NK-92 (cell line): Measurements from ENCODE around the gene NET1.

Experiments used
- DNase-seq: peaks from one replicate; lab custom pipeline; 2025; ENCODE audit not compliant: unreplicated experiment; lab: John Stamatoyannopoulos, UW

NET1 gene

GRCh38 chr10:5442065-5442989 lies 30.0 kb downstream of the NET1 start:
- no peak for DNase-seq

DNA sequence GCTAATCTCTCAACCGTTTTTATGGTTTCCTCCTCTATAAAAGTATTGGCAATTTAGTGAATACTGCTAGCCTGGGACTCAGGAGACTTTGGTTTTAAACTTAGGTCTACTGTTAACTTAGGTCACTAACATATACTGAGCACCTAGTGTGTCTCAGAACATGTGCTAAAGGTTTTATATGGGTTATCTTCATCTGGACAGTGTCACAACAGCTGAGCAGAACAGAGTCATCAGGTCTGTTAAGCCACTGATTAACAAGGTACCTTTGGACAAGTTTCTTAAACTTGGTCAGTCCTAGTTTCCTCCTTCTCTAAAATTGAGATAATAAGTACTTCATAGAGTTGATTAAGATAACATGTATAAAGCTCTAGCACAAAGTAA lies 30.6 kb downstream of the NET1 start:
- no peak for DNase-seq

DNA sequence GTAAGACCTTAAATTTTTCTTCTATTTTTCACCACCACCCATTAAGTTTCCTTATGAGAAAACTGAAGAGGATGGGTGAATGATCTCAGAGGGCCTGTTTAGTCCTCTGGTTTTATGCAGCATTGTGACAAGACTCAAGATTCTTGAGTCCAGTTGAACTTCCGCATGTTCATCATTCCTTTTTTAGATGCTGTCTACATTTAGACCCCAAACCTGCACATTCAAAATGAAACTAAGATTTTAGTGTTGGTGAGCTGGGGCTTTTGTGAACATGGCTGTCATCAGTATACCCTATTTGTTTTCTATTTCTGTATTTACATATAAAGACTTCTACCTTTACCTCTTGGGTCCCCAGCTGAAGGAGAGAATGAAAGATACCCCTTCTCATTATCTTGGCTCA lies 31.1 kb downstream of the NET1 start:
- DNase-seq = no peak

- DNase-seq = no peak
Measured at GRCh38 chr10:5445006-5445405, 32.6 kb downstream of the NET1 start.

DNA sequence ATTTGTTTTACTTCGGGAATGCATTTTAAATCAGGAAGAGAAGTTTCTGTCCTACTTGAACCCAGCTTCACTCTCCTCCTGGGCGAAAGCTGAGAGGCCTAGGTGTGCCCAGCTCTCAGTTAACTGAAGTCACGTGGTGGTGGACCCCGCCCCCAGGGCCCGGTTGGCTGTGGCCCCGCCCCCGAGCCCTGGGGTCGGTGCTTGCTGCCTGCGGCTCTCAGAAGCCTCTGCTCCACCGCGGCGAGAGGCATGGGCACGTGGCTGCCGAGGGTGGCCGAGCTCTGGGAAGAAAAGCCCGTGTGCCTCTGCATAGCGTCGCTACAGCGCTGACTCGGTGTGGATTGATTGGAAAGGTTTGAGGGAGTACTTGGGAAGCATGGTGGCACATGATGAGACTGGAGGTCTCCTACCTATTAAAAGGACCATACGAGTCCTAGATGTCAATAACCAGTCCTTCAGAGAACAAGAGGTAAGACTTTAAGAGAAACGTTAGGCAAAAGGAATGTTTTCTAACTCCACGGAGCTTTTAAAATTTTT lies 34.1 kb downstream of the NET1 start:
- DNase-seq = no peak

- no peak for DNase-seq
Measured at GRCh38 chr10:5447056-5447455, 34.7 kb downstream of the NET1 start.

- no peak for DNase-seq
Measured at GRCh38 chr10:5447611-5448071, 35.3 kb downstream of the NET1 start.

GRCh38 chr10:5448333-5449001 lies 36.1 kb downstream of the NET1 start:
- DNase-seq = no peak

DNA sequence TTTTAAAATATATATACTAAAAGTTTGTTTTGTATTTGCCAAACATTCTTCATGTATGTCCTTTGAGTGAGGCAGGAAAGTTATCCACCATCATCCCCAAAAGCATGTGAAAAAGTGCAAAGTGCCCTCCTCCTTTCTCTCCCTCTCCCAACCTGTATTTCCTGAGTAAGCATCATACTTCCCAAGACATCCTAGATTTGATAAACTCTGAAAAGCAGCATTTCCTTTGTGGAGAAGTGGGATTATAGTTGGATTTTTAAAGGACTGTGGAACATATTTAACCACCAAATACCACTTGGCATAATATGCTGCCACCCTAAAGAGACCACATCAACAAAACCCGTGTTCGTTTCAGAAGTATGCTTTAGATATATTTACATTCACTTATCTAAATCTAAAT lies 36.9 kb downstream of the NET1 start:
- no peak for DNase-seq

DNA sequence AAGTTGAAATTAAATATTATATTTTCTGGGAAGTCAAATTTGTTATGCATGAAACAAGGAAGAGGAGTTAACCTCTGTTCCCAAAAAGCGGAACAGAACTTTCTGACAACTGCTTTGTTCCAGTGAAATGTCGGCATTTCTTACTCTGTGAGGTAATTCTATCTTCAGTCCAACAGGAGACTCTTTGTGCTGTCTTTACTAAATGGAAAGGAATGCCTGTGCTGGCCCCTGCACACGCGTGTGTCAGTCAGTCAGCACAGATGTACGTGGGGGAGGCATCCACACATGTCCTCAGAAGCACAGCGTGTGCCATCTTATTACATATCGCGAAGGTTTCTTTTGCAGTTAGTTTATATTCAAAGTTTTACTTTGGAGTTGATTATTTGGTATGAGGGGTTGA lies 37.5 kb downstream of the NET1 start:
- no peak for DNase-seq

DNA sequence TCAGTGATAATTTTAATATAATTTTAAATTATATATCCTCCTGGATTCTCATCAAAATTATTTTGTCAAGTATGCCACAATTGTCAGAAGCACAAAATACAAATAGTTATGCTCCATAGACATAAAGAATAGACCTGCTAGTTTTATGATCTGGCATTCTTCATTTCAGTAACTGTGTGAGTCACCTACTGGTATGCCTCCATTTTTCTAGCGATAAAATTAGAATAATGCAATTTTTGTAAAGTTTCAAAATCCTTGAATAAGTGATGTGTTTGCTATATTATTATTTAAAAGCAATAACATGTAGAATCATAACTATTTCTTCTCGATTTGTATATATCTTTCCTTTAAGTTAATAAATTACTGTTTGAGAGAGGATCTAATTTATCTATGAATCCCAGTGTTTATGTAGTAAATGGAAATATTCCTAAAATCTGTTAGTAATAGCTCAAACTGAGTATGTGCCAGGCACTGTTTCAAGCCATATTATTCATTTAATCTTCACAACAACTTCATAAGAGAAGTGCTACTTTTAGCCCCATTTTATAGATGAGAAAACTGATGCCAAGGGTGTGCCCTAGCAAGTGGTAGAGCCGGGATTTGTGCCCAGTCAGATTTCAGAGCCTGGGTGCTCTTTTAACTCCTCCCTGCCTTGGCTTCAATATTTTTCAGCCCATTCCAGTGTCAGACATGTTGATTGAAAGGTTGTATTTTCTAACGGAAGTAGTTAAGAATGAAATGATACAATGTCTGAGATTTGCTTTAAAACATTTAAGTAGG lies 38.4 kb downstream of the NET1 start:
- DNase-seq = no peak

DNA sequence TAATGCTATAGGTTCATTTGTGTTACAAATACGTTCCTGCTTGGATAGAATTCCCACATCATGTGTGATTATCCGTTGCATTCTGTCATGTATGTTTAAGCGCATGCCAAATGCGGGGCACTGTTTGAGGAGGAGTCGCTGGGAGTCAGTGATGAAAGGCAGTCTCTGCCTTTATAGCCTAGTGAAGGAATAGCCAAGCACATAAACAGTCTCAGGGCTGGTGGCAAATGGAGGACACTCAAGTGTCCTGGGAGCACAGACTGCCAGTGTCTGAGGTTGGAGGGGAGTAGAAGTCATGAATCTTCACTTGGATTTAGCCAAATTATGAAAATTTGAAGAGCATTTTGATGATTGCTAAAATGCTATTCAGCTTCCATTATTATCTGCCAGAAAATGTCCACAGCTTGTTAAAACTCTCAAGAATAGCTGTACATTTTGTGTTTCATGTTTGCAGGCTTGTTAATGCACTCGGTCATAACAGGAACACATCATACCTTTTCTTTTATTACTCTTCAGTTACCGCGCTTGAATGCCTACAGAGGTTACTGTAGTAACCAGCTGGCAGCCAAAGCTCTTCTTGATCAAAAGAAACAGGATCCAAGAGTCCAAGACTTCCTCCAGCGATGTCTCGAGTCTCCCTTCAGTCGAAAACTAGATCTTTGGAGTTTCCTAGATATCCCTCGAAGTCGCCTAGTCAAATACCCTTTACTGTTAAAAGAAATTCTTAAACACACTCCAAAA lies 41.6 kb downstream of the NET1 start:
- no peak for DNase-seq

GRCh38 chr10:5456563-5456962 lies 44.2 kb downstream of the NET1 start:
- DNase-seq = no peak

- no peak for DNase-seq
Measured at GRCh38 chr10:5457741-5458140, 45.4 kb downstream of the NET1 start.

DNA sequence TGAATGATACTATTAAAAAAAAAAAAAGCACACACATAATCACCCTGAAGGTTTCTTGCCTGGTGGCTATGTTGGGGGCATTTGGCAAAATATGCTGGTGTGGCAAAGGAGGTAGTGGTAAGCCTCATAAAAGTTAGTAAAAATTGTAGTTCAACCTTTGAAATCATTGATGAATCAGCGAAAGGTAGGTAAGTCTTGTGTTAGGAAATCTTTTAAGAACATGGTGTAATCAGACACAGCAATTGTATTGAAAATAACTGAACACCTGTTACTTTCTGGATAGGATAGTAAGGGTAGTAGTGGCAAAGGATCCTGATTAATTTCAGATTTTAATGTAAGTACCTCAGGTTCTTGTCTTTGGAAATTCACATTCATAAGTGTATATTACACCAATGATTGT lies 46.1 kb downstream of the NET1 start:
- no peak for DNase-seq

DNA sequence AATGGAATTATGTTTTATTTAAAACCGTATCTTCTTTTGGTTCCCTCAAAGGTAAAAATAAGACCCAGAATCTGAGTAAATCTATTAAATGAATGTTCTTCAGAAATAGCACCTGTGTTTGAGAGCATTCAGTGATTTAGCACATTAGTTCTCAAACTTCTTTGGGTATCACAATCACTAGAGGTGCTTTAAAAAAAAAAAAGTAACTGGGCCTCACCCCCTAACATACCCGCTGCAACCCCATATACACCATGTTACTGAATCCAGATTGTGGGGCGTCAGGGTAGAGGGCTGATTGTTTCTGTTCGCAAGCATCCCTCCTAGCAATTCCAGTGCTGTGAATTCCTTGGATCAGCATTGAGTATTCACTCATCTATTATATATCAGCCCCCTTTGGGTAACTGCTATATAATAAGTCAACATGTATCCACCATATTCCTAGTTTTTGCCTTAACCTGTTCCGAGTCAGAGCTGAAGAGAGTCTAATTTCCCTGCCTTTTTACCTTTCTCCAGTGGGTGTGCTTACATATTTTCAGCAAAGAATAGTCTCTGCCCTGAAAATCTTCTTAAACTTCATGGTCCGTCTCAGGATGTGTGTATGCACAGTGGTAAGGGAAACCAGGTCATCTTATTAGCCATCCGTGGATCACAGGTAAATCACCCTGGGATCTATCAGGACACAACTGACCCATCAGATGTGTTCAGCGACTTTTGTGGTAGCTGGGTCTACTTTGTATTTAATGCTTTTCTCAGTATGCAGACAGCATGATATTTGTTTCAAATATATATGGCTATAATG lies 46.8 kb downstream of the NET1 start:
- no peak for DNase-seq

DNA sequence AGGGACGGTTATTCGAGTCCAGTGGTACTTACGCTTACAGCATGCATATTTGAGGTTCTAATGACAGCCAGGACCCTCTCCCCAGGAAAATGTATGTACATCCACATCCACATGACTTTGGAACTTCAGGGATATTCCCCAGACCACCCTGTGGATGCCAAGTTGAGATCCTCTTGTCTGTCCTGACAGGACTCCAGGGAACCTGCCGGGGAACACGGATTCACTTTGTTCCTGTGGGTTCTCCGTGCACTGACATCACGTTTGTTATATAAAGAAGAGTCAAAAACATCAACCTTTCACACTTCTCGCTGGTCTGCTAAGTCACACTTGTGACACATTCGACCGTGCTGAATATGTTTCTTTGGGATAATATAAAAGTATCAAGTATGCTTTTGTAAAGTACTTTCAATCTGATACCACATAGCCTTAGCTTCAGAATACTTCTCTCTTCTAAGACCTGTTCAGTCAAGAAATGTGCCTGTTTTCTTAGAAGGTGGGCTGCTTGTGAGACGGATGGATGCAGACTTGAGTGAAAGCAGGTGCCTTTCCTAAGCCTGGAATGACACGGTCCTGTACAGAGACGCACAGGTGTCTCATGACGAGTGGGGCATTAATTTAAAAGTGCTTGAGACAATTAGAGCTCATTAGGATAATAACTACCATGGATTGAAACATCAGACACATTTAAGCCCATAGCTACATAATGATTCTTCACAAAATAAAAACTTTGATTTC lies 48.3 kb downstream of the NET1 start:
- DNase-seq = no peak

DNA sequence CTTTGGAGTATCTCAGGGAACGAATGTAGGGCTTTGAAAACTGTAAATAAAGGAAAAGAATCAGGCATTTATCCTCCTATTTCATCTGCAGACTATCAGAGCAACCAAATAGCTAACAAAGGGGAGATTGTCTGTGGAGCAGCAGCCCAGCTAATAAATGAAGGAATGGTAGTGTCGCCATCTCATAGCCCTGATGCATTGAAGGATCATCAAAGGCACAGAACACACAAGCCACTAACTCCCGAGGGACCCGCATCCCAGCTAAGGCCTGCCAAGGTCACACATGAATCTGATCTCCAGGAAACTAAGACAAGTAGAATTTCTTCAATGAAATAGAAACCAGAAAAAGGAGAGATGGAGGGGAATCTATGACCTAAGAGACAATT lies 48.8 kb downstream of the NET1 start:
- no peak for DNase-seq
